Activated T-cell treated with anti-CD3 and anti-CD28 coated beads, Interleukin-2, amount 50 U/mL, for 1 hour (primary cell): Measurements from ENCODE around the gene FAM184A.

Source experiments
- DNase-seq: peaks from one replicate; pipeline ENCODE4 v3.0.0-alpha.2; 2020

Gene FAM184A

DNA sequence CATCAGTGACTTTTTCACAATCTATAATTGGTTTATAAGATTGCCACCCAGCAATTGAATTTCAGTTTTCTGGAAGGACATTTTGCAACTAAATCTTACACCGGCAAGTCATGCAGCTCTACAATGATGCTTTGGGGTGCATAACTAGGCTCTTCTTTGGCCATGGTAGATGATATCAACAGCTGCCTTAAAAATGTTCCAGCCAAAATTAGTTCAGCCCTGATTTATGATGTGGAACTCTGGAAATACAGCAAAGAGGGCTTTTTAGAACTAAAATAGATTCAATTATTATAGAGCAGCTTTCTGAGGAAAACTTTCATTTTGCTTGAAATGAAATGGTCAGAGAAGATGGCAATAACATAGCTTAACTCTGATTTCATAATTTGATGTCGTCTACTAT lies 125.1 kb downstream of the FAM184A start:
- DNase-seq, result no peak

DNA sequence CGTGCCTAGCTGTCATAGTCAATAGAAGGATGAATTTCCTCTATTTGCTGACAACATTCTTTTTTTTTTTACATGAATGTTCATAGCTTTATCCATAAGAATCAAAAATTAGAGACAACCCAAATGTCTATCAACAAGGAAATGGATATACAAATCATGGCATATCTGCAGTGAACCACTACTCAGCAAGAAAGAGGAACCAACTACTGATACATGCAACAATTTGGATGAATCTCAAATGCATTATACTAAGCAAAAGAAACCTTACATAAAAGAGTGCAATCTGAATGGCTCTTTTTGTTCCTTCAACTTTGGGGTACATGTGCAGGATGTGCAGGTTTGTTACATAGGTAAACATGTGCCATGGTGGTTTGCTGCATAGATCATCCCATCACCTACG lies 125.8 kb downstream of the FAM184A start:
- DNase-seq, result no peak

GRCh38 chr6:118945217-118945616 lies 133.2 kb downstream of the FAM184A start:
- no peak for DNase-seq

GRCh38 chr6:118940770-118941169 lies 137.7 kb downstream of the FAM184A start:
- no peak for DNase-seq

DNA sequence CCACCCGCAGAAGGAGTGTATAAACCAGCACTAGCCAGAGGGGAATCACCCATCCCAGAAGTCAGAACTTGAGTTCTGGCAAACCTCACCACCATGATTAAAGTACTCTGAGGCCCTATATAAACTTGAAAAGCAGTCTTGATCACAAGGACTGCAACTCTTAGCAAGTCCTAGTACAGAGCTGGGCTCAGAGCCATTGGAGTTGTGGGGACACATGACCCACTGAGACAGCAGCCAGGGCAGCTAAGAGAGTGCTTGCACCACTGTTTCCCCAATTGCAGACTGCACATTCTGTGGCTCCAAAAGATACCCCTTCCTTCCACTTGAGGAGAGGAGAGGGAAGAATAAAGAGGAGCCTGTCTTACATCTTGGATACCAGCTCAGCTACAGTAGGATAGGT lies 138.8 kb downstream of the FAM184A start:
- no peak for DNase-seq

DNA sequence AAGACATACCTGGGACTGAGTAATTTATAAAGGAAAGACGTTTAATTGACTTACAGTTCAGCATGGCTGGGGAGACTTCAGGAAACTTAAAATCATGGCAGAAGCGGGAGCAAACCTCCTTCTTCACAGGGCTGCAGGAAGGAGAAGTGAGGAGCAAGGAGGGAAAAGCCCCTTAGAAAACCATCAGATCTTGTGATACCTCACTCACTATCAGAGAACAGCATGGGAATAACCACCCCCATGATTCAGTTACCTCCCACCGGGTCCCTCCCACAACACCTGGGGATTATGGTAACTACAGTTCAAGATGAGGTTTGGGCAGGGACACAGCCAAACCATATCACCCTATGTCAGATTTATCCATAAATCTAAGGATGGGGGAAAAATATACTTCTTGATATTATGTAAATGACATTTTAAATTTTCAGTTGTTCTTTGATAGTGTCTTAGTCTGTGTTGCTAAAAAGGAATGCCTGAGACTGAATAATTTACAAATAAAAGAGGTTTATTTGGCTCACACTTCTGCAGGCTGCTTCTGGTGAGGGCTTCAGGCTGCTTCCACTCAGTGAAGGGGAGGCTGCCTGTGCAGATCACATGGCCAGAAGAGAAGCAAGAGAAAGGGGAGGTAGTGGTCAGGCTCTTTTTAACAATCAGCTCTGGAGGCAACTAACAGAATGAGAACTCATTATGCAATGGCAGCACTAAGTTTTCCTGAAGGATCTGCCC lies 142.3 kb downstream of the FAM184A start:
- no peak for DNase-seq

DNA sequence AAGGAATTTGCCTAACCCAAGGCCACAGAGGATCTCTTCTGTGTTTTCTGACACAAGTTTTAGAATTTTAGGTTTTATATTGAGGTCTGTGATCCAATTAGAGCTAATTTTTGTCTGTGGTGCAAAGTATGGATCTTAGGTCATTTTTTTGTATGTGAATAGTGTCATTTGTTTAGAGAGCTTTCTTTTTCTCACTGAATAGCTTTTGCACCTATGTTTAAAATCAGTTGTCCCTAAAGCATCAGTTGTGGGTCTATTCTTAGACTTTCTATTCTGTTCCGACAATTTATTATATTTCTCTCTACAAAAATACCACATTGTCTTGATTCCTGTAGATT lies 143.2 kb downstream of the FAM184A start:
- no peak for DNase-seq

DNA sequence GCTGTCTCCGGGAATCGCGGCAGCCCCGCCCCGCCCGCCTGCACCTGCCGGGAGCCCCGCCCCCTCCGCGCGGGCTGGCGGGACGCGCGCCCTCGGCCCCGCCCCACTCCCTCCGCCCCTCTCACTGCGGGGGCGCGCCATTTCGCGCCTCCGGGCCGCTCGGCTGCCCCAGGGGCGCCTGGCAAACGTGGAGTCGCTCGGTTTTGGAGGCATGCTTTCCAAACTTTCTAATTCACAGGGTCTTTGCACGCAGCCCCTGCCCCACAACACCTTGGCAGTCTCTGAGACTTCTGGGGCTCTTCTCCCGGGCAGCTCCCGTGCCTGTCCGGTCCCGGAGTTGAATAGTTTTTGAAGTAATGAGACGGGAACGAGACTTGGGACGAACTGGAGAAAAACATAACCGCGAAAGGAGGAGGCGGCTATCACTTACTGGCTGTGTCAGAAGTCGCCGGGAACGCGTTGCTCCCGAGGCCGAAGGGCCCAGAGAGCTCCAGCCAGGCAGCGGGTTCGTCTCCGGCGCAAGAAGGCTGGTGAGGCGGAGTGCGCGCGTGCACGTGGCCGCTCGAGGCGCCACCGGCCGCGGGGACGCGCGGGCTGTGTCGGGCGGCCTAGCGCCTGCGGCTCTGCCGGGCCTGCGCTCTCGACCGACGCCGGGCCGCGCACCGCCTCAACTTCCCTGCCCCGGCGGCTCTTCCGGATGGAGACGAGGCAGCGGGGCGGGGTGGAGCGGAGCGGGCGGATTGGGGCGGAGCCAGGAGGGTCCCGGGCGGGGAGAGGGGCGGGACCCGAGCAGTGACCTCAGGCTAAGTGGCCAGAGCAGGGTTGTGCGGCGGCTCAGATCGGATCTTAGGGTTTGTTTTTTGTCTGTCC lies 143.8 kb downstream of the FAM184A start, which contains the start of gene MCM9:
Gene MCM9 (minus strand): TSS at position 699 of the 870 bp plus-strand sequence. CDS start 3,436 bp downstream, outside the sequence.
- peak; percentile 93 for DNase-seq

GRCh38 chr6:118933855-118934460 lies 144.5 kb downstream of the FAM184A start:
- DNase-seq, result no peak

DNA sequence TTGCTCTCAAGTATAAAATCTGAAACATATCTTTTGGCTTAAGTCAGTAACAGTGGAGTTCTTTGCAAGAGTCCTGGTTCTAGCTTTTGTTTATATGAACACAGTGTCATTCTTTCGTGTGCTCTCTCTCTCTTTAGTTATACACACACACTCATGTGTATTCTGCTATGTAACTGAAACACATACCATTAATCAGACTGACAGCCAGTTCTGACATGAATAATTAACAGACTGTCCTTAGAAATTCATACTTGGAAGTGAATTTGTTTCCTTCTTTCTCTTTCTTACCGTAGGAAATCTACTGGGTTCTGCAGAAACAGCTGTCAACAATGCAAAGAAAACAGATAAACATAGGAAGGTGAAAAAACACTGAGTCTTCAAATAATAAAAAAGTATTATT lies 146.0 kb downstream of the FAM184A start:
- DNase-seq, result no peak

GRCh38 chr6:118931436-118931835 lies 147.0 kb downstream of the FAM184A start:
- no peak for DNase-seq

- no peak for DNase-seq
Measured at GRCh38 chr6:118930680-118931079, 147.8 kb downstream of the FAM184A start.

DNA sequence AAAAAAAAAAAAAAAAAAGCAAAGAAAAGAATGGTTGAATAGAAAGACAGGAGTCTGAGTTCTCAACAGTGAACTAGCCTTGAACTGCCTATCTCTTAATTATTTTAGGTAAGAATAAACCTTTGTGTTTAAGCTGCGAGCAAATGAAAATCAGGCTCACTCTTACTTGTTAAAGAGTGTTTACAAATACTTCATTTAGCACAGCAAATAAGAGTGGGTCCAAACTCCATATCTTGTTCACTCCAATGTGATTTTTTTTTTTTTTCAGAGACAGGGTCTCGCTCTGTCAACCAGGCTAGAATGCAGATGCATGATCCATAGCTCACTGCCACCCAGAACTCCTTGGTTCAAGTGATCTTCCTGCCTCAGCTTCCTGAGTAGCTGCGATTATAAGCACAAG lies 155.4 kb downstream of the FAM184A start:
- no peak for DNase-seq

- no peak for DNase-seq
Measured at GRCh38 chr6:118921084-118921483, 157.4 kb downstream of the FAM184A start.

DNA sequence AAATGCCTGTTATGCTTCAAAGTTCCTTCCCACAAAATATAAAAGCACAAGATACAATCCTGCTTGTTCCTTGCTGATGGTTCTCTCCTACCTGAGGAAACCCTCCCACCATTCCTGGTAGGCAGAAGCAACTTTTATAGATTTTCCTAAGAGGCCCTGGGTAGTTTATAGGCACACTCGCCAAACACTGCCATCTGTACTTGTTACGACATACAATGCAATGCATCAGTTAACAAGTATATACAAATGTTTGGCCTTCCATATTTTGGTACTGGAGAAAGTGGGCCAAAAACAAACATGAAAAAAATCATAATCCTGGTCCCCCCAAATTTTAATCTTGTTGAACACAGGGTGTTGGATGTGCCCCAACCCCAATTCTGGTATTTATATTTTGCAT lies 160.1 kb downstream of the FAM184A start:
- DNase-seq, result no peak

GRCh38 chr6:118917546-118918328 lies 160.7 kb downstream of the FAM184A start:
- no peak for DNase-seq

DNA sequence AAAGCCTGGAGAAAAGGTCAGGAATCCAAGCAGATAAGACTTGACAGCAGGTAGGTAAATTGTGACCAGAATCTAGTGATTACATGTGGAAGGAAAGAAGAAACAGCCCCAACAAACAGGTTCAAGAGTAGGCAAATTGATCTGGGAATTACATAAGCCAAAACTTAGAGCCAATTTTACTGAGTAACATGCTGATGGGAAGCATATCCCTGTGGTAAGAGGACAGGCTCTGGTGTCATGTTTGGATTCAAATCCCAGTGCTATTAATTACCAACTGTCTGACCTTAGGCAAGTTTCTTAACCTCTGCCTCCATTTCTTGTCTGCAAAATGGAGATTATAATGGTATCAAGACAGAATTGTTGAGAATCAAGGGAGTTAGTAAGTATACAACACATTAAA lies 163.9 kb downstream of the FAM184A start:
- no peak for DNase-seq

DNA sequence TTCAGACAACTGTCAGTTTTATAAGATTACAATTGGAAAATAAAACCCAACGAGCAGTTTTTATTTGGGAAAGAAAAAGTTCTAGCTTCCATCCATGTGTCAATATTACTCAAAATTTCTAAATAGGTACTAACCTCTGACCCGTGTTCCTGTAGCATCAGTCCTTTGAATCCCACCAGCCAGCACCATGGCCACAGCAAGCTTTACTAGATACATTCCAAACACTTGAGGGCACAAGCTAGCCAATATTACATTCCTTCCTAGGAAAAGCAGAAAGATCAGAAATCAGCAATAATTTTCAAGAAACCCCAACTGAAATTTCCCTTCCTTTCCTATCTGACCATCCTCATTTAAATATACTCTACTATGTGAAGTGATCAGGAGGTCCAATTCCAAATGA lies 165.3 kb downstream of the FAM184A start:
- no peak for DNase-seq

- no peak for DNase-seq
Measured at GRCh38 chr6:118912646-118913045, 165.8 kb downstream of the FAM184A start.
